GDM1 (cell line): ENCODE results near the gene LITAF.

ENCODE experiments used
- DNase-seq: peaks from one replicate; lab custom pipeline; 2025; lab: John Stamatoyannopoulos, UW

The LITAF gene

DNA sequence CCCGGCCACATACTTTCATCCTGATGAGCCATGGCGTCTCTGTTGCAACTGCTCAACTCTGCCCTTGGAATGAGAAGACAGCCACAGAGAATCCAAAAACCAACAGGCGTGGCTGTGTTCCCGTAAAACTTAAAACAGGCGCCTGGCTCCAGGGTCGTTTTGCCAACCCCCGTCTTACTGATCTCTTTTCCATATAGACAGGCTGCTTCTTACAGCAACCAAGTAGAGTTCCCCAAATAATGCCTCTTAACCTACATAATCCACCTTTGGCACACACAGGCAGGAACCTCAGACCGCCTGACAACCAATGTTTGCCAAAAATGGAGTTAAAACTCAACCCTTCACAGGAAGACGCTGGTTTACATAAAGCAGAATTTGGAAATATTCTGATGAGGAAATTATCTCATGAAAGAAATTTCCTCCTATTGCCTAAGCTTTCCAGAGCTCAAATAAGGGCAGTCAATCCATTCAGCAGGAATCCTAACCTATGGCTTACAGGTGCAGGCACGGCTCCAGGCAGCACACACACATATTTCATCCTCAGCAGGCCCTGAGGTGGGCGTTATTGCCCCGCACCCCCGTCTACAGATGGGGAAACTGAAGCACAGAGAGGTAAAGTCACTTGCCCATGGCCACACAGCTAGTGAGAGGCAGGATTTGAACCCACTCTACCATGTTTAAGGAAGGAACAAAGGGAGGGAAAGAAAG is 35.8 kb downstream of the LITAF start:
- DNase-seq: no peak

DNA sequence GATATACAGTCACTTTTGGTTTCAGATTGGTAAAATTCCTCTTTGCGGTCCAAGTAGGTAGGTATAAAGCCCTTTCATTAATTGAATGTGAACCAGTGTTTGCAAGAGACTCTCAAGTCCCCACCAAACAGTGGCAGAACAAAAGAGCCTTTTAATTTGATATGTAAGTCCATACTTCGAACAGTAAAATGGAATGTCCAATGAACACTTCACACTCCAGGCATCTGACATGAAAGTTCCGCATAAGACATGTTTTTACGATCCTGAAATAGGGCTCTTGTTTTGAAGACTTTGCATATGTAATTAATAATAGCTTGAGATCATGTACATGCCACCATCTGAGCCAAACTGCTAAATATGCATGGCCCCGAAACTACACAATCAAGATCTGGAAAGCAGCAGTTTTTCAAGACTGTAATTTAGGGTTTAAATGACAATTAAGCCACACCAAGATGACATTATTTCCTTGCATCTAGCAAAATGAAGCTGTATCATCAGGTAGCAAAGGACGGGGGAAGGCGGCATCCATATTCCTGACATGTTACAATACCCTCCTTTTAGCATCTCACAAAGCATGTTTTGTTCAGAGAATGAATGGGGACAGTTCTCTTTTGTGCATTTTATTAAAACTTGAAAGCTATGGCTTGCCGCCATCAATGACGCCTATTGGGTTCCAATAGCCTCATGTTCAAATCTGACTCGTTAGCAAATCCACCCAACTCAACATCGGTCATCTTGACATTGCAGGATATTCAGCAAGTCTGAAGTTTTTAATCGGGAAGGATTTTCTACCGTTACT is 39.4 kb downstream of the LITAF start:
- DNase-seq: no peak

DNA sequence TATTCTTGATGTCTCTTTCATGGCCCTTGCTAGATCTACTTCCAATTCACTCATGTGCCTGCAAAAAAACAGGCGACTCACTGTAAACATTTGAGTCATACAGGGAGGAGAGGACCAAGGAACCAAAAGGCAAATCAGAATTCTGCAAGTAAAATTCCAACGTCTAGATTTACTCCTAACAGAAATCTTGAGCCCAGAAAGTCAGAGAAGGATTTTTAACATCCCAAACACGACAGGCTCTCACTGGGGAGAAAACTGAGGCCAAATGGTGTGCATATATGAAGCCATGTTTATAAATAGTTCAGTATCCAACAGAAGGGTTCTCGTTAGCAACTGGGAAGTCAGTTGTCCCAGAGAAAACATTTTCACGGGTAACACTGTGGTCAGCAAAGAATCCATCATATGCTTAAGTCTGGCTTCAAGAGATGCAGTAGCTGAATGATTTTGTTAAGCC is 40.1 kb downstream of the LITAF start:
- DNase-seq: no peak

DNA sequence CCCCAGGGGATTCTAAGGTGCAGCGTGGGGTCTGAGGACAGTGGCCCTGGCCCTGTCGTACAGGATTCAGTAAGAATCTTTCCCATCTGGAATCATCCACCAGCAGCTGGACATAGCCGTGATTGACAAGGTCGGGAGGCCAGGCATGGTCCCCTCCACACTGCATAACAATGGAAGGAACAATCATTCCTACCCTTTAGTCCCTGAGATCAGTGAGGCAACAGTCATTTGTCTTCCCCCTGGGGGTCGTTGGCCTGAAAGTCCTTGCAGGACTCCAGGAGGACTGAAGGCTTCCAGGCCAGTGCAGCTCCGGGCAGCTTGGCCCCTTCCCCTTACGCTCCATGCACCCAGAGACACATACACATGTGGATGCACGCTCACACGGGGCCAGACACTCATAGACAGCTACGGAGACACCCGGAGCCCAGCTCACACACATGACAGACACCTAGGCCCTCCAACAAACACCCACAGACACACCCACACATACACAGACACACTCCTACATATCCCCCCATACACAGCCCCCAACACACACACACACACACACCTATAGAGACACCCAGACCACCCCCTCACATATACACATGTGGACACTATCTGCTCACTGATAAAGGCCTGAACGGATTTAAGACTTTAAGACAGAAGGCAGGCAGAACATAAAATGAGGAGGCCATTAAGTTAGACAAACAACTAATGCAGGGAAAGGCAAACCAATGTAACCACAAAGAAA is 42.9 kb downstream of the LITAF start:
- DNase-seq: no peak

DNA sequence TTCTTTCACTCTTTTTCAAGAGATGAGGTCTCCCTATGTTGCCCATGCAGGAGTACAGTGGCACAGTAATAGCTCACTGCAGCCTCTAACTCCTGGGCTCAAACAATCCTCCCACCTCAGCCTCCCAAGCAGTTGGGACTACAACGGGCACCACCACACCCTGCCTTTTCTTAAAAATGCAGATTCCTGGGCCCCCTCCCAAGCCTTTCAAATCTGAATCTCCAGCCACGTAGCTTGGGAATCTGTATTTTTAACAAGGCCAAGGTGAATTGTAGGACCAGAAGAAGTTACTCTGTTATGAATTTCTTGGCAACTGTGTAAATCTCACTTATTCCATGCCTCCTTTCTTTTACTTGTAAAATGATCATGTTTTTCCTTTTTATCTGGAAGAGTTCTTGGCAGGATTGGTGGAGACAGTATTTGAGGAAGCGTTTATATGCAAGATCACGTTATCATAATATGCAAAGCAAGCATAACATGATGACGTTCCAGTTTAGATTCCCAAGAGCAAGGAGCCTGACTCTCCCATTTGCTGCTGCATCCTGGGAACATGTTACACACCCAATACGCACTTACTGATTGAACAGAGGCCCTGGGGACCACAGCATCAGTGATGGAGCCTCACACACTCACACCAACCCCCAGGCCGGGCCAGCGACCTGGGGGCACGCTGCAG is 44.5 kb downstream of the LITAF start:
- DNase-seq: no peak

GRCh38 chr16:11539641-11540050 is 47.1 kb downstream of the LITAF start:
- no peak for DNase-seq

- no peak for DNase-seq
These were observed 47.8 kb downstream of the LITAF start for GRCh38 chr16:11538880-11539279.

GRCh38 chr16:11536104-11536866 is 50.4 kb downstream of the LITAF start:
- DNase-seq: no peak

- no peak for DNase-seq
These were observed 51.2 kb downstream of the LITAF start for GRCh38 chr16:11535494-11535893.

GRCh38 chr16:11534262-11534661 is 52.5 kb downstream of the LITAF start:
- DNase-seq: no peak

DNA sequence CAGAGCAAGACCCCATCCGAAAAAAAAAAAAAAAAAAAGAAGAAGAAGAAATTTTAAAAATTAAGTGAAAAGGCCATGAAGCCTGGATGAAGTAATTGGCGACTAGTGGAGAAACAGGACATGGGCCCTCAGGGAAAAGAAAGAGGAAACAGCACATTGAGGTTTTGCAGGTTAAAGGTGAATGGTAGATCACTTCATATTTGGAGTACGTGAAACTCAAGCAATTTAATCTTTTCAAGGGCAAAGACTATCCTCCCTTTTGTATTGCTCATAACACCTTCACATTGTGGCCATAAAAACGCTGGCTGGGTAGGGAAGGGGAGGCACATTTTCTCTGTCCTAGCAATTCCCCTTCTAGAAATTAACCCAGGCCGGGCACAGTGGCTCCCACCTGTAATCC is 53.1 kb downstream of the LITAF start:
- DNase-seq: no peak

DNA sequence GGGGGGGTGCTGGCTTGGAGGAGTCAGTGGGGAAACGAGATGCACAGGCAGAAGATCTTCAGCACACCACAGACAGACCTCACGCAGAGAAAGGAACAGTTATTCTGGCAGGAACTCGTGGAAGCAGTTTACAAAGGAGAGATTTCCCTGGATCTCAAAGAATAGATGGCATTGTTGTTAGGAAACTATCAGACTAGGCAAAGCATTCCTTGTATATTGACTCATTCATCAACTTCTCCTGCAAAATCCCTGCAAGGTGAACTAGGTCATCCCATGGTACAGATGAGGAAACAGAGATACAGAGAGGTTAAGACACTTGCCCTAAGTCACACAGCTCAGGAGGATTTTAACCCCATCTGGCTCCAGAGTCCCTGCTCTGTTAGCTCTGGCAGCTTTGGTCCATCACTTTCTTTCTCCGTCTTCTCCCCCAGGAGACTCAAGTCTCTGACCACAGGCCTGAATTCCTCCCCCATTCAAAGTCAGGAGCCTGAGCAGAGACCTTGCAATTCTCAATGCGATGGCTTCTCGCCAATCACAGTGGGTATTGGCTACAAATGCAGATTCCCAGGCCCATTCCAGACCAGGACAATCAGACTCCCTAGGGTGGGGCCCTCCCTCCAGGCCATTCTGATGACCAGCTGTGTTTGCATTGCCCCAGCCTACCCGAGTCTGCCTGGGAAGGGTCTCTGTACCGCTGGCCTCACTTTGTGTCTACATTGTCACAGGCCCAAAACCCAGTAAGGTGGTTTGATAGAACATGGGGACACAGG is 56.4 kb downstream of the LITAF start:
- no peak for DNase-seq

- no peak for DNase-seq
These were observed 57.4 kb downstream of the LITAF start for GRCh38 chr16:11529285-11529684.

DNA sequence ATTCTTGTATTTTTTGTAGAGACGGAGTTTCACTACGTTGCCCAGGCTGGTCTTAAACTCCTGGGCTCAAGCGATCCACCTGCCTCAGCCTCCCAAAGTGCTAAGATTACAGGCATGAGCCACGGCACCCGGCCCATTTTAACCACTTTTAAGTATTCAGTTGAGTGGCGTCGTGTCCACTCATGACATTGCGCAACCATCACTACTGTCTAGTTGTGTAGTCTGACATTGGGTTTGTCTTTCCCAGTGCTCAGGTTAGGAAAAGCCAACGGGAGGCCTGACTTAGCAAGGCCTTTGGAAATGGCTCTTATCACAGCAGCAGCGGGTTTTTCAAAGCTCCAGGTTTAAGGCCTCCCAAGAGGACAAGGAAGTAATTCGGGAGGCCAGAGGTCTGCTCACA is 58.7 kb downstream of the LITAF start:
- no peak for DNase-seq

GRCh38 chr16:11526655-11527350 is 59.9 kb downstream of the LITAF start:
- DNase-seq: no peak

DNA sequence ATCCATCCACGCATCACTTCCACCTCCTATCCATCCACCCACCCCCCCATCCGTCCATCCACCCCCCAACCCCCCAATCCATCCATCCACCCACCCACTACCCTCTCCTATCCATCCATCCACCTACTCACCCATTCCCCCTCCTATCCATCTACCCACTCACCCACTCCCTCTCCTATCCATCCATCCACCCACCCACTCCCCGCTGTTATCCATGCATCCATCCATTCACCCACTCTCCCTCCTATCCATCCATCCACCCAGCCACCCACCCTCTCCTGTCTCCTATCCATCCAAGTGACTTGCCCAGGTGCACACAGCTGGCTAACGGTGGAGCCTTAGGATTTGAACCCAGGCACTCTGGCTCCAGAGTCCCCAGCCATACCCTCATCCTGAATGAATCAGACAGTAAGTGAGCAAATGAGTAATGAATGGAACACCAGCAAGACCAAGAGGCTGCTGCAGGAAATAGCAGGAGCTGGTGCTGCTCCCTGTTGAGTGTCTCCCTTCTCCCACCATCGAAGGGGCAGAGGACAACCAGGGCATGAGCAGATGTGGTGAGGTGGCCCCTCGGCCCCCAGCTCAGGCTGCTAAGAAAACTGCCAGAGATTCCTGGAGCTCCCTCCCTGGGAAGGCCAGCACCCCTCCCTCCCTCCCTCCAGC is 62.5 kb downstream of the LITAF start:
- DNase-seq: no peak

DNA sequence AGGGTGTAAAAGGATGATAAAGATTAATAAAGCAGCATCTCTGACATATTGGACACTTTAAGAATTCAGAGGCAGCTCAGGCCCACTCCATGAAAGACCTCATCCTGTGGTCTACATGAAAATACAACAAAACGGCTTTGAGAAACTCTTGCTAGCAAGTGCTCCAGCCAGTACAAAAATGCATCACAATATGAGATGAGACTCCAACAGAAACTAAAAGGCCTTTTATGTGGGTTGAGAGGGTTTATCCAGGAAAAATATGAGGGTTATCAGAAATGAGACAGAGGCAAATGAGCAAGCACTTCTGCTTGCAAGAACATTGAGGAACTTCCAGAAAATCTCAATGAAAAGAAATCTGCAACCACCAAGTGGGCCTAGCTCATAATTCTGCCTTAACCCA is 65.7 kb downstream of the LITAF start:
- DNase-seq: no peak

DNA sequence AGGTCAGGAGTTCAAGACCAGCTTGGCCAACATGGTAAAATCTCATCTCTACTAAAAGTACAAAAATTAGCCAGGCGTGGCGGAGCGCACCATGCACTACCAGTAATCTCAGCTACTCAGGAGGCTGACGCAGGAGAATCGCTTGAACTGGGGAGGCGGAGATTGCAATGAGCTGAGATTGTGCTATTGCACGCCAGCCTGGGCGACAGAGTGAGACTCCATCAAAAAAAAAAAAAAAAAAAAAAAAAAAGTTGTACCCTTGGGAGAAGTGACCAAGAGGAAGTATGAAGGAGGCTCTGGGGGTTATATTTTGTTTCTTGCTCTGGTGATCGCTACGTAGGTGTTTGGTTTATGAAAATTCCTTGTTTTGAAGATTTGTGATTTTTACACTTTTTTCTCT is 66.3 kb downstream of the LITAF start:
- DNase-seq: no peak

DNA sequence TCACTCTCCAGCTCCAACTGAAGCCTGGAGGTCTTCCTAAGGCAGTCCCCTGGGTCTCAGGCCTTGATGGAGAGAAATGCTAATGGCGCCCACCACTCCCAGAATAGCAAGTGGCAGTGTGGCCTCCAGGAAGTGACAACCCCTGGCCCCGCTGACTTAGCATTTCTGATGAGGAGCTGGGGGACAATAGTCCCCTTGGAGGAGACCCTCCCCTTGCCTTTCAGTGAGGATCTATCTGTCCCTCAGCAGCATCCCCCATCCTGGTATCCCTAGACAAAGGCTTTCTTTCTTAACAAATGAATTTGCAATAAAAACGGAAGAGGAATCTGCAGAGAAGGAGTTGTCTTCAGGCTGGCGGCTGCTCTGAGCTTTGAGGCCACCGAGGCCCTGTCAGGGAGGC is 68.8 kb downstream of the LITAF start:
- no peak for DNase-seq
